K562 (cell line): Measurements from ENCODE around the gene PLCD1. TPM values are rescaled to one million over a fixed set of nuclear protein-coding genes. Genes with fewer than 3 reads are reported as not detected.

Experiments used
- BCOR ChIP-seq: fragments of 450-650 bp; IDR thresholded peaks from 2 replicates; pipeline ENCODE4 v1.6.1; 2016
- CCAR2 ChIP-seq: fragments of 200-400 bp; formaldehyde crosslinking; IDR thresholded peaks from 2 replicates; pipeline ENCODE4 v1.6.1; 2017; ENCODE audit warnings: mild to moderate bottlenecking, low read depth, low read length
- HDAC2 ChIP-seq: fragments of 450-650 bp; IDR thresholded peaks from 2 replicates; pipeline ENCODE4 v1.6.1; 2016; ENCODE audit warnings: mild to moderate bottlenecking
- KAT8 ChIP-seq: fragments of 450-650 bp; IDR thresholded peaks from 2 replicates; pipeline ENCODE4 v1.6.1; 2016; ENCODE audit warnings: low read depth, mild to moderate bottlenecking
- MTF1 ChIP-seq: fragments of 250-450 bp; sonication (Bioruptor Pico); IDR thresholded peaks from 2 replicates; pipeline ENCODE4 v1.9.0; 2021; ENCODE audit warnings: moderate library complexity, mild to moderate bottlenecking, inconsistent platforms, borderline replicate concordance
- NFE2L1 ChIP-seq: fragments of 450-650 bp; IDR thresholded peaks from 2 replicates; pipeline ENCODE4 v1.6.1; 2016; ENCODE audit warnings: missing genetic modification characterization, low read depth, mild to moderate bottlenecking, missing compliant biosample characterization, moderate library complexity, borderline replicate concordance
- POLR2G ChIP-seq: fragments of 200-400 bp; formaldehyde crosslinking; IDR thresholded peaks from 2 replicates; pipeline ENCODE4 v1.6.1; 2017; ENCODE audit warnings: low read depth, mild to moderate bottlenecking, antibody characterized with exemption, low read length, moderate library complexity
- POU5F1 ChIP-seq: fragments of 150-350 bp; IDR thresholded peaks from 2 replicates; pipeline ENCODE4 v1.6.1; 2014; ENCODE audit warnings: borderline replicate concordance, low read length, low read depth, mild to moderate bottlenecking; ENCODE audit not compliant: partially characterized antibody
- SAP30 ChIP-seq: fragments of 200-600 bp; sonication (generic); IDR thresholded peaks from 2 replicates; pipeline ENCODE4 v1.6.1; 2012; ENCODE audit warnings: borderline replicate concordance, low read depth, mild to moderate bottlenecking, moderate library complexity, low read length, control low read depth, inconsistent platforms; ENCODE audit not compliant: insufficient read depth, poor library complexity, severe bottlenecking
- SMC3 ChIP-seq: conservative IDR thresholded peaks from 2 replicates; pipeline ENCODE4 v1.6.1; 2011; ENCODE audit warnings: low read depth, low read length, improper control_type of control experiment; ENCODE audit not compliant: insufficient read depth
- THAP7 ChIP-seq: fragments of 250-450 bp; sonication (Bioruptor Pico); IDR thresholded peaks from 2 replicates; pipeline ENCODE4 v1.5.0; 2021
- TRIM28 ChIP-seq: fragments of 450-650 bp; IDR thresholded peaks from 2 replicates; pipeline ENCODE4 v1.6.1; 2017
- ZBTB5 ChIP-seq: fragments of 450-650 bp; IDR thresholded peaks from 2 replicates; pipeline ENCODE4 v1.6.1; 2017; ENCODE audit warnings: antibody characterized with exemption
- ZNF143 ChIP-seq: sonication (generic); formaldehyde crosslinking; IDR thresholded peaks from 2 replicates; pipeline ENCODE4 v1.9.0; 2022; ENCODE audit warnings: mild to moderate bottlenecking, missing genetic modification reagents
- ZNF41 ChIP-seq: fragments of 250-450 bp; sonication (Bioruptor Pico); conservative IDR thresholded peaks from 2 replicates; pipeline ENCODE4 v1.4.0; 2020; ENCODE audit warnings: mild to moderate bottlenecking
- ZNF445 ChIP-seq: fragments of 250-450 bp; sonication (Bioruptor Pico); IDR thresholded peaks from 2 replicates; pipeline ENCODE4 v1.4.0; 2020; ENCODE audit warnings: low read depth, mild to moderate bottlenecking, moderate library complexity
- ZNF584 ChIP-seq: fragments of 200-800 bp; sonication (Bioruptor generic); IDR thresholded peaks from 2 replicates; pipeline ENCODE4 v1.6.1; 2016; ENCODE audit warnings: low read depth, mild to moderate bottlenecking, missing genetic modification characterization, missing compliant biosample characterization
- polyA plus RNA-seq, 8 experiments: library from polyadenylated mRNA; depleted of rRNA in 4 of 8; stranded (reverse) in 5 of 8; unstranded in 3 of 8; fragments of >200 nt; fragmentation: Nextera tagmentation in 2 of 8; fragmentation: Illumina TruSeq in 1 of 8; extraction: Ambion mirVana in 2 of 8; extraction: Trizol in 1 of 8; gene quantifications; 2 replicates each; pipeline versions ENCODE4 v1.2.1 to v1.2.3, GENCODE V29; 2011 to 2014; ENCODE audit warnings: inconsistent platforms in 1 of 8, missing spikeins in 1 of 8
- total RNA-seq, 7 experiments: library from RNA; depleted of rRNA in 6 of 7; stranded (reverse); fragments of >200 nt in 6 of 7; fragmentation: Illumina TruSeq in 2 of 7; extraction: Trizol in 2 of 7; gene quantifications; 2 replicates each; pipeline versions ENCODE4 v1.2.1 to v1.2.3, GENCODE V29; 2011 to 2021; ENCODE audit warnings: low replicate concordance in 1 of 7
- TF ChIP-seq, protein P1 (sequence below): fragments of 450-650 bp; IDR thresholded peaks from 2 replicates; pipeline ENCODE4 v1.7.0; 2016; ENCODE audit warnings: borderline replicate concordance
- TF ChIP-seq, protein P2 (sequence below), 2 experiments: fragments of 150-350 bp in 1 of 2; IDR thresholded peaks; 2 replicates each; pipeline ENCODE4 v1.6.1; 2012 to 2016; ENCODE audit warnings: low read depth in 2 of 2, low read length in 2 of 2, mild to moderate bottlenecking in 1 of 2, moderate library complexity in 1 of 2

The PLCD1 gene
- total and polyA plus RNA-seq, 9 of the 15 experiments (the other 6 are each of a cell fraction or from before 2014, with no cell fraction given) = 5.4 to 209 (median 116) TPM

GRCh38 chr3:38019658-38020341 is 9.6 kb downstream of the PLCD1 start (continued):
- TF ChIP-seq SMC3 = no peak
- no peak for TF ChIP-seq POU5F1
- TF ChIP-seq, protein P1, sequence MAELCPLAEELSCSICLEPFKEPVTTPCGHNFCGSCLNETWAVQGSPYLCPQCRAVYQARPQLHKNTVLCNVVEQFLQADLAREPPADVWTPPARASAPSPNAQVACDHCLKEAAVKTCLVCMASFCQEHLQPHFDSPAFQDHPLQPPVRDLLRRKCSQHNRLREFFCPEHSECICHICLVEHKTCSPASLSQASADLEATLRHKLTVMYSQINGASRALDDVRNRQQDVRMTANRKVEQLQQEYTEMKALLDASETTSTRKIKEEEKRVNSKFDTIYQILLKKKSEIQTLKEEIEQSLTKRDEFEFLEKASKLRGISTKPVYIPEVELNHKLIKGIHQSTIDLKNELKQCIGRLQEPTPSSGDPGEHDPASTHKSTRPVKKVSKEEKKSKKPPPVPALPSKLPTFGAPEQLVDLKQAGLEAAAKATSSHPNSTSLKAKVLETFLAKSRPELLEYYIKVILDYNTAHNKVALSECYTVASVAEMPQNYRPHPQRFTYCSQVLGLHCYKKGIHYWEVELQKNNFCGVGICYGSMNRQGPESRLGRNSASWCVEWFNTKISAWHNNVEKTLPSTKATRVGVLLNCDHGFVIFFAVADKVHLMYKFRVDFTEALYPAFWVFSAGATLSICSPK = no peak
- TF ChIP-seq ZNF584 (CRISPR knock-in tag) = no peak
- 0 out of 2 replicates have a peak, but pooled peaks have one; percentile 35 for TF ChIP-seq POLR2G
- TF ChIP-seq KAT8 = no peak
- no peak for TF ChIP-seq ZBTB5
- no peak for TF ChIP-seq SAP30
- no peak for TF ChIP-seq MTF1 (CRISPR knock-in tag)
- TF ChIP-seq ZNF41 (CRISPR knock-in tag) = no peak
- TF ChIP-seq CCAR2 = no peak
- TF ChIP-seq HDAC2 = peak; percentile 76
- TF ChIP-seq, protein P2, sequence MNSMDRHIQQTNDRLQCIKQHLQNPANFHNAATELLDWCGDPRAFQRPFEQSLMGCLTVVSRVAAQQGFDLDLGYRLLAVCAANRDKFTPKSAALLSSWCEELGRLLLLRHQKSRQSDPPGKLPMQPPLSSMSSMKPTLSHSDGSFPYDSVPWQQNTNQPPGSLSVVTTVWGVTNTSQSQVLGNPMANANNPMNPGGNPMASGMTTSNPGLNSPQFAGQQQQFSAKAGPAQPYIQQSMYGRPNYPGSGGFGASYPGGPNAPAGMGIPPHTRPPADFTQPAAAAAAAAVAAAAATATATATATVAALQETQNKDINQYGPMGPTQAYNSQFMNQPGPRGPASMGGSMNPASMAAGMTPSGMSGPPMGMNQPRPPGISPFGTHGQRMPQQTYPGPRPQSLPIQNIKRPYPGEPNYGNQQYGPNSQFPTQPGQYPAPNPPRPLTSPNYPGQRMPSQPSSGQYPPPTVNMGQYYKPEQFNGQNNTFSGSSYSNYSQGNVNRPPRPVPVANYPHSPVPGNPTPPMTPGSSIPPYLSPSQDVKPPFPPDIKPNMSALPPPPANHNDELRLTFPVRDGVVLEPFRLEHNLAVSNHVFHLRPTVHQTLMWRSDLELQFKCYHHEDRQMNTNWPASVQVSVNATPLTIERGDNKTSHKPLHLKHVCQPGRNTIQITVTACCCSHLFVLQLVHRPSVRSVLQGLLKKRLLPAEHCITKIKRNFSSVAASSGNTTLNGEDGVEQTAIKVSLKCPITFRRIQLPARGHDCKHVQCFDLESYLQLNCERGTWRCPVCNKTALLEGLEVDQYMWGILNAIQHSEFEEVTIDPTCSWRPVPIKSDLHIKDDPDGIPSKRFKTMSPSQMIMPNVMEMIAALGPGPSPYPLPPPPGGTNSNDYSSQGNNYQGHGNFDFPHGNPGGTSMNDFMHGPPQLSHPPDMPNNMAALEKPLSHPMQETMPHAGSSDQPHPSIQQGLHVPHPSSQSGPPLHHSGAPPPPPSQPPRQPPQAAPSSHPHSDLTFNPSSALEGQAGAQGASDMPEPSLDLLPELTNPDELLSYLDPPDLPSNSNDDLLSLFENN (IDR thresholded peaks at IDR 0.05; ENCODE audit: low read depth in 2 of 2, low read length in 2 of 2) = no peak
- no peak for TF ChIP-seq THAP7 (CRISPR knock-in tag)
- TF ChIP-seq BCOR = peak; percentile 49
- TF ChIP-seq TRIM28 = no peak
- no peak for TF ChIP-seq ZNF143 (CRISPR knock-in tag)
- TF ChIP-seq ZNF445 (CRISPR knock-in tag) = no peak
- TF ChIP-seq NFE2L1 (tag) = no peak
